Vagina (tissue), 2 donors: ENCODE data around the gene RGS18.

Source experiments
- POLR2A ChIP-seq, 2 donors: fragments of 450-650 bp; IDR thresholded peaks; one replicate each; pipeline ENCODE4 v1.6.1; 2017; ENCODE audit warnings: antibody characterized with exemption in 2 of 2, mild to moderate bottlenecking in 2 of 2, moderate library complexity in 2 of 2
- TF ChIP-seq, protein P1 (sequence below), 3 experiments: fragments of 450-650 bp in 2 of 3; fragments of 200-600 bp in 1 of 3; sonication (generic) in 1 of 3; IDR thresholded peaks; one replicate each; pipeline ENCODE4 v1.5.1; 2017 to 2019; ENCODE audit warnings: antibody characterized with exemption in 3 of 3, mild to moderate bottlenecking in 2 of 3, moderate library complexity in 2 of 3

DNA sequence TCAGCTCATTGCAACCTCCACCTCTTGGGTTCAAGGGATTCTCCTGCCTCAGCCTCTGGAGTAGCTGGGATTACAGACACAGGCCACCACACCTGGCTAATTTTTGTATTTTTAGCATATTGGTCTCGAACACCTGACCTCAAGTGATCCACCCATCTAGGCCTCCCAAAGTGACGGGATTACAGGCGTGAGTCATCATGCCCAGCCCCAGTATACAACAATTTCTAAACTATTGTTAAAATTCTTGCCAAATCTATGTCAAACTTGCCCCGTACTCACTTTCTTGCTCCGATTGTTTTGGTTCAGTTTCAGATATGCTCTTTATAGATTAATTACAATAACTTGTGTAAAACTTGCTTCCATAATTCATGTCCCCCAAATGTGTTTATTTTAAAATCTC lies 4.1 kb downstream of the RGS18 start:
- TF ChIP-seq, protein P1, sequence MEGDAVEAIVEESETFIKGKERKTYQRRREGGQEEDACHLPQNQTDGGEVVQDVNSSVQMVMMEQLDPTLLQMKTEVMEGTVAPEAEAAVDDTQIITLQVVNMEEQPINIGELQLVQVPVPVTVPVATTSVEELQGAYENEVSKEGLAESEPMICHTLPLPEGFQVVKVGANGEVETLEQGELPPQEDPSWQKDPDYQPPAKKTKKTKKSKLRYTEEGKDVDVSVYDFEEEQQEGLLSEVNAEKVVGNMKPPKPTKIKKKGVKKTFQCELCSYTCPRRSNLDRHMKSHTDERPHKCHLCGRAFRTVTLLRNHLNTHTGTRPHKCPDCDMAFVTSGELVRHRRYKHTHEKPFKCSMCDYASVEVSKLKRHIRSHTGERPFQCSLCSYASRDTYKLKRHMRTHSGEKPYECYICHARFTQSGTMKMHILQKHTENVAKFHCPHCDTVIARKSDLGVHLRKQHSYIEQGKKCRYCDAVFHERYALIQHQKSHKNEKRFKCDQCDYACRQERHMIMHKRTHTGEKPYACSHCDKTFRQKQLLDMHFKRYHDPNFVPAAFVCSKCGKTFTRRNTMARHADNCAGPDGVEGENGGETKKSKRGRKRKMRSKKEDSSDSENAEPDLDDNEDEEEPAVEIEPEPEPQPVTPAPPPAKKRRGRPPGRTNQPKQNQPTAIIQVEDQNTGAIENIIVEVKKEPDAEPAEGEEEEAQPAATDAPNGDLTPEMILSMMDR (IDR thresholded peaks at IDR 0.05), result no peak
- TF ChIP-seq POLR2A (IDR thresholded peaks at IDR 0.05), result no peak
